ENCODE measurements around the gene MED29. TPM values are rescaled to one million over a fixed set of nuclear protein-coding genes. Genes with fewer than 3 reads are reported as not detected.

Gene MED29
- total RNA-seq, 1 donor from 2014 or later = 22.2 TPM

- intact Hi-C loops (cut with micrococcal nuclease) = no loop called here
- no peak for DNase-seq
- no peak for ATAC-seq
These were observed 47.2 kb downstream of the MED29 start for GRCh38 chr19:39438270-39438934.

DNA sequence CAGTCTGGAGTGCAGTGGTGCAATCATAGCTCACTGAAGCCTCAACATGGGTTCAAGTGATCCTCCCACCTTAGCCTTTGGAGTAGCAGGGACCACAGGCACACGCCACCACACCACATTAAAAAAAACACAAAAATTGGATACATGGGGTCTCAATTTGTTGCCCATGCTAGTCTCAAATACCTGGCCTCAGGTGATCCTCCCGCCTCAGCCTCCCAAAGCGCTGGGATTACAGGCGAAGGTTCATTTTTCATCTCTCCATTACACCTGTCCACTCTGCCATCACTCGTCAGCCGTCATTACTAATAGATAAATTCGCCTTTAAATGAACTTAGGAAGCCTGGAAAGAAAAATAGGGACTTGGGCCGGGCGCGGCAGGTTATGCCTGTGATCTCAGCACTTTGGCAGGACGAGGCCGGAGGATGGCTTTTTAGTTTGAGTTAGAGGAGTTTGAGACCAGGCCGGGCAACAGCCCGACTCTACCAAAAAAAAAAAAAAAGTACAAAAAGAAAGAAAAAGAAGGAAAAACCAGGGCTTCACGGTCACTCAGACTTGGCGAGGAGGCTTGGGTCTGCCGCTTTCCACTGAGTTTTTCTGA lies 53.5 kb downstream of the MED29 start:
- no peak for DNase-seq
- ATAC-seq = peak; percentile 4
- intact Hi-C loops (cut with micrococcal nuclease) = no loop called here

GRCh38 chr19:39445196-39446111 lies 54.3 kb downstream of the MED29 start, which contains the start of gene SUPT5H:
TSS of gene SUPT5H (plus strand) at chr19:39445582. CDS start at chr19:39445891, 309 bp downstream.
- intact Hi-C loops (cut with micrococcal nuclease) = no loop called here
- peak; percentile 97 for DNase-seq
- peak; percentile 98 for ATAC-seq

GRCh38 chr19:39446365-39447084 lies 55.3 kb downstream of the MED29 start:
- intact Hi-C loops (cut with micrococcal nuclease) = no loop called here
- no peak for DNase-seq
- no peak for ATAC-seq

GRCh38 chr19:39448271-39448670 lies 57.1 kb downstream of the MED29 start:
- intact Hi-C loops (cut with micrococcal nuclease) = no loop called here
- DNase-seq = no peak
- no peak for ATAC-seq

DNA sequence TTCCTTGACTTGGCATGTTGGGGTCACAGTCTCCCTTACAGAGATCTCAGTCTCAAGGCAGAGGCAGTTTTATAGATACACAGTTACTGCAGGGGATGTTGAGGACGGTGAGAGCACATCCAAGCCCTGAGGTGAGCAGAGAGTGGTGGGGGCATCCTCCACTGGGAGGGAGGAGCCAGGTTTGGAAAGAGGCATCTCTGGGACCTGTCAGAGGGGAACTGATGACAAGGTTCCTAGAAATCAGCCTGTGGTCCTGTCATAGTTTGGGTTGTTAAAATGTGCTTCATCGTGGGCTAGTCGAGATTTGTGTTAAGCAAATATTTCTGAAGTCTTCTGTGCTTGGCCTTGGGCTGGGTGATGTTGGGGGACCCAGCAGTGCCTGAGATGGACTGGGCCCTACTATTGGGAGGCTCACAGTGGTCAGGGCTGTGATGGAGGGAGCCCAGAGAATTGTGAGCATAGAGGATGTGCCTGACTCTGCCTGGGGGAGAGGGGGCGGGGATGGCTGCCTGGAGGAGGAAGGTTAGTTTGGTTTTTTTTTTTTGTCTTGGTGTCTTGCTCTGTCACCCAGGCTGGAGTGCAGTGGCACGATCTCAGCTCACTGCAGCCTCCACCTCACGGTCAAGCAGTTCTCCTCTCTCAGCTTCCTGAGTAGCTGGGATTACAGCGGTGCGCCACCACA lies 58.1 kb downstream of the MED29 start:
- ATAC-seq (no peak), DNase-seq (no peak)
- intact Hi-C loops (cut with micrococcal nuclease) = no loop called here

Small RNA genes within 50 kb of the gene (microRNA-seq; reads per million reads assigned to microRNA genes)
- gene MIR4530 (ENCODE audit: borderline number of aligned reads) = not detected

Other genes starting within 250 kb of the MED29 start
- not detected for gene NCCRP1, start 194.4 kb upstream of the MED29 start, total RNA-seq
- gene SYCN, start 187.1 kb upstream of the MED29 start, total RNA-seq = not detected
- not detected for gene IFNL3, start 146.4 kb upstream of the MED29 start, total RNA-seq
- not detected for gene IFNL4, start 142.5 kb upstream of the MED29 start, total RNA-seq
- not detected for gene IFNL2, start 123.0 kb upstream of the MED29 start, total RNA-seq
- gene IFNL1, start 95.0 kb upstream of the MED29 start, total RNA-seq = not detected
- 0.35 TPM for gene LRFN1, start 70.5 kb upstream of the MED29 start, total RNA-seq
- 18.5 TPM for gene GMFG, start 55.3 kb upstream of the MED29 start, total RNA-seq
- gene SAMD4B, start 49.0 kb upstream of the MED29 start, total RNA-seq = 50.7 TPM
- gene PAF1, start 272 bp upstream of the MED29 start, total RNA-seq = 34.8 TPM
- gene ZFP36, start 15.5 kb downstream of the MED29 start, total RNA-seq = 53.0 TPM
- gene PLEKHG2, start 21.3 kb downstream of the MED29 start, total RNA-seq = 11.6 TPM
- 1,154 TPM for gene RPS16, start 44.6 kb downstream of the MED29 start, total RNA-seq
- 85.8 TPM for gene SUPT5H, start 54.2 kb downstream of the MED29 start, total RNA-seq
- 75.3 TPM for gene TIMM50, start 89.5 kb downstream of the MED29 start, total RNA-seq
- not detected for gene DLL3, start 107.6 kb downstream of the MED29 start, total RNA-seq
- gene SELENOV, start 123.8 kb downstream of the MED29 start, total RNA-seq = not detected
- gene EID2B, start 141.5 kb downstream of the MED29 start, total RNA-seq = 2.0 TPM
- 9.9 TPM for gene EID2, start 148.8 kb downstream of the MED29 start, total RNA-seq
- not detected for gene LGALS13, start 211.1 kb downstream of the MED29 start, total RNA-seq

All from left ventricle myocardium superior (tissue), 1 donor.